NCI-H1436 (cell line): ENCODE results near the gene PGLYRP2.
"Not testable (repeated sequence)": the region's sequence is repeated elsewhere in the genome, so short reads cannot be mapped to it uniquely, and the experiment has no call there.

Source experiments
- DNase-seq: peaks from one replicate; lab custom pipeline; 2025; lab: John Stamatoyannopoulos, UW

PGLYRP2 gene

GRCh38 chr19:15479391-15480345, at the start of gene PGLYRP2:
TSS of gene PGLYRP2 (minus strand) at chr19:15479501. CDS start at chr19:15479371, 130 bp downstream.
- DNase-seq, result no peak

GRCh38 chr19:15527705-15528104, 48.4 kb upstream of the PGLYRP2 start:
- no peak for DNase-seq

- no peak for DNase-seq
These were observed 47.1 kb upstream of the PGLYRP2 start for GRCh38 chr19:15526408-15526807.

GRCh38 chr19:15525291-15525690, 46.0 kb upstream of the PGLYRP2 start:
- DNase-seq, result no peak

- no peak for DNase-seq
These were observed 45.5 kb upstream of the PGLYRP2 start for GRCh38 chr19:15524781-15525180.

DNA sequence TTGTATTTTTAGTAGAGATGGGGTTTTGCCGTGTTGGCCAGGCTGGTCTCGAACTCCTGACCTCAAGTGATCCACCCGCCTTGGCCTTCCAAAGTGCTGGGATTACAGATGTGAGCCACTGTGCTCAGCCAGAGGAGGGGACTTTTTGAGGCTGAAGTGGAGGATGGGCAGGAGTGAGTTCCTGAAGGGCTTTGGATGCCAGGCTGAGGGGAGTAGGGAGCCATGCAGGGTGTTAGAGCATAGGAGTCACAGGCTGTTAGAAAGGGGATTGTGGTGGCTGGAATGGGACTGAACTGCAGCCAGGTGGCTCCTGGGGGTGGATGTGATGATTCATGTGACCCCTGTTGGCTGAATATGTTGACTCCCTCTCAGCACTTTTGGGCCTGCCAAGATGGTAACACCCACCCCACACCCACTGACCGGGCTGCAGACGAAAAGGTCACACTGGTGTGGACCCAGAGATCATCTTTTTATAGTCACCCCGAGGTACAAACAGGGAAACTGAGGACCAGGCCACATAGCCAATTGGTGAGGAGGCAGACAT, 40.2 kb upstream of the PGLYRP2 start:
- DNase-seq, result no peak

DNA sequence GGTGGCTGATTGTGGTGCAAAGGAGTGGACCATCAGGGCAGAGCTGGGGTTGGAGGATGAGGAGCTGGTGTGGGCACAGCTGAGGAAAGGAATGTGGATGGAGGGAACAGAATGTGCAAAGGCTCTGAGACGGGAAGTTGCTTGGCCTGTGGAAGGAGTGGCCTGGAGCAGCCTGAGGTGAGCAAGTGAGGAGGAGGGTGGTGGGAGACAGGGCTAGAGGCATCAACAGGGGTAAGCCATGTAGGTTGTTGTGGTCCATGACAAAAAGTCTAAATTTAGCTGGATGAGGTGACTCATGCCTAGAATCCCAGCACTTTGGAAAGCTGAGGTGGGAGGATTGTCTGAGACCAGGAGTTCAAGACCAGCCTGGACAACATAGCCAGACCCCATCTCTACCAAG, 38.5 kb upstream of the PGLYRP2 start:
- DNase-seq, result no peak

- DNase-seq, result no peak
These were observed 37.1 kb upstream of the PGLYRP2 start for GRCh38 chr19:15516363-15516762.

- DNase-seq, result not testable (repeated sequence)
These were observed 35.9 kb upstream of the PGLYRP2 start for GRCh38 chr19:15515227-15515625.

DNA sequence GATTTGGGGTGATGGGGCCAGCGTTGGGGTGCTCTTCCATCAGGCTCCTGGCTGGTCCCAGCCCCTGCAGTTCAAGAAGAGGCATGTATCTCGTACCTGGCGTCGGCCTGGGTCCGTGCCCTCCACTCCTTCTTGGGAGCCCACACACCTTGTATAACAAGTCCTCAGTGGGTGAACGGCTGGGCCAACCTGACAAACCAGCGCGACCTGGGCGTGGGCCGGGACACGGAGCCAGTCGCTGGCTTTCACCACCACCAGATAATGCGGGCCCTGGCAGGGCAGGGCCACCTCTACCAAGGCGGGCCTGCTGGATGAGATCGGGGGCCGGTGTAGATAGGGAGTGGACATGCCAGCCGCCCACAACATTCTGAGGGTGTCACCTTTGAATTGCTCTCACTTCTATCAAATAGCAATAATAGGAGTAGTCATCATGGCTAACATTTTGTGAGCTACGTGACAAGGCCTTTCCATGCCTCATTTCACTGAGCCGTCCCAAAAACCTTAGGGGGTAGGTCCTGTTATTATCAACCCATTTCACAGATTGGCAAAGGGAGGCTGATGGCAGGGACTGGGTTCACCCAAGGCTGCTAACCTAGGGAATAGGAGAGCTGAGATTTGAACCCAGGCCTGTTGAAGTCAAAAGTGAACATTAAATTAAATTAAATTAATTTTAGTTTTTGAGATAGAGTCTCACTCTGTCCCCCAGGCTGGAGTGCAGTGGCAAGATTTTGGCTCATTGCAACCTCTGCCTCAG, 32.5 kb upstream of the PGLYRP2 start:
- no peak for DNase-seq

DNA sequence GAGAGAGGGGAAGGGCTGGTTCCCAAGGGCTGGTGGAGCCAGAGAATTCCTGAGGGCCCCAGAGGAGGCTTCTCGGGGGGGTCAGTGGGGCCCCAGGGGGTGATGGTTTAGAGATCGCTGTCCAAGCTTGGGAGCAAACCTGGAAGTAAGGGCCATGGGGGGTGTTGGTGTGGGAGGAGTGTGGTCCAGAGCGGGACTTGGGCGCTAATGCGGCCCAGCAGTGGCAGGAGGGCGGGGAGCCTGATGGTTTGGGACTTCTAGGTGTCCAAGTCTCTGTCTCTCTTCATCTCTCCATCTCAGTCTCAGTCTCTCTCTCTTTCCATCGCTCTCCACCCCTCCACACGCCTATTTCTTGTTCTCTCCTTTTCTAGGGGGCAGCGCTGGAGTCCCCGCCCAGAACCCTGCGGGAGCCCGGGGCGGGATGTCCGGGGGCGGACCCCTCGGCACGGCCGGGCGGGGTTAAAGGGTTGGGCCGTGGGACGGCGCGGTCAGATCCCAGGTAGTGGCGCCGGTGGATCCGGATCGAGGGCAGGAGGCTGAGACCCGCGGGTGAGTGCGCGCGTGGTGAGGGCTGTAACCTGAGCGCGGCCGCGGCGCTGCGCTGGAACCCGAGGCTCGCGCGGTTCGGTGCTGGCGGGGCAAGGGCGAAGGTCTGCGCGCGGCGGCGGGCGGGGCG, 28.9 kb upstream of the PGLYRP2 start, which contains the start of gene CYP4F22:
Gene CYP4F22, plus strand, starts transcription at position 491 of the 676 bp plus-strand sequence. CDS start 16,812 bp downstream, outside the sequence.
- no peak for DNase-seq

- DNase-seq, result no peak
These were observed 28.1 kb upstream of the PGLYRP2 start for GRCh38 chr19:15507068-15508034.

- no peak for DNase-seq
These were observed 26.8 kb upstream of the PGLYRP2 start for GRCh38 chr19:15506074-15506571.

- no peak for DNase-seq
These were observed 23.0 kb upstream of the PGLYRP2 start for GRCh38 chr19:15502264-15502663.

- DNase-seq, result no peak
These were observed 22.3 kb upstream of the PGLYRP2 start for GRCh38 chr19:15501596-15501995.

DNA sequence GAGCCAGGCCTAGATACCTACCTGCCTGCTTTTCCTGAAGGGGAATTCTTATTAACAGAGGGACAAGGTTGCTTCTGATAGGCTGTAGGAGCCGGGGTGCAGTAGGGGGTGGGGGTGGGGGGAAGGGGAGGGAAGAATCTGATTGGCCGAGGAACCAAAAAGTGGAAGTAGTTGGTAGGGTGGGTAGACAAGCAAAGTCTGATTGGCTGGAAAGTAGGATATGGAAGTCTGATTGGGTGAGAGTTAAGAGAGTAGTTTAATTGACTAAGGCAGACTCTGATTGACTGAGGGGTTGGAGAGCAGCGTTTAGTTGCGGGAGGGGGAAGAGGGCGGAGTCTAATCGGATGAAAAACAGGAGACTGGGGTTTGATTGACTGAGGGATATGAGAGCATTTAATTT, 19.6 kb upstream of the PGLYRP2 start:
- no peak for DNase-seq

GRCh38 chr19:15498156-15498858, 19.0 kb upstream of the PGLYRP2 start:
- DNase-seq, result no peak

DNA sequence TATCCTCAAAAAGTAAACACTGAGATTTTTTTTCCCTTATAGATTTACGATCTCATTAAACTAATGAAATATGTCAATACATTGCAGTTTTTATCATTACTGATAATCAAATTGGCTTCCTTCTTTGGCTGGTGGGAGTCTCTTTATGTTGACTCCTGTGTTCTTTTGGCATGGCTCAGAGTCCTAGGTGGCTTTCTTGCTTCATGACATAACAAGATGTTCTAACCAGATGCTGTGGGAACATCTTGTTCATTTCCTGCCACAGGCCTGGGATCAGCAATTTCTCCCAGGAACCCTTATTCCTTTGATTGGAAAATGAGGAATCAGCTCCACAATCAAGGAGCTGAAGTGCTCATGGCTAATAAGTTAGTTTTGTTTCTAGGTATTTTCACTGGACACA, 15.8 kb upstream of the PGLYRP2 start:
- no peak for DNase-seq

GRCh38 chr19:15488489-15489226, 9.4 kb upstream of the PGLYRP2 start:
- DNase-seq, result no peak
